Spleen (tissue), 7 donors: ENCODE measurements around the gene MYEOV.

Experiments used
- CTCF ChIP-seq, 11 experiments: fragments of 200-600 bp in 7 of 11; fragments of 450-650 bp in 4 of 11; sonication (generic) in 4 of 11; IDR thresholded peaks in 8 of 11; conservative IDR thresholded peaks in 3 of 11; 1 replicate in 7 of 11; 2 replicates in 4 of 11; pipeline versions ENCODE4 v1.4.0 to v1.8.0; 2016 to 2021; ENCODE audit warnings: antibody characterized with exemption in 11 of 11, inconsistent platforms in 4 of 11, mild to moderate bottlenecking in 1 of 11
- POLR2A ChIP-seq, 3 donors: fragments of 450-650 bp; IDR thresholded peaks; one replicate each; pipeline ENCODE4 v1.5.1; 2017; ENCODE audit warnings: antibody characterized with exemption in 3 of 3, mild to moderate bottlenecking in 1 of 3
- donor health status: DM: no; HTN: no; CAD: no; lungs with moderate emphysema.
- donor health status: DM: no; HTN: no; CAD: no.
- donor health status: DM: no; HTN: no; CAD: no.

GRCh38 chr11:69325446-69325845 lies 31.5 kb downstream of the MYEOV start:
- TF ChIP-seq CTCF (IDR thresholded peaks at IDR 0.05 in 8 of 11, conservative IDR thresholded peaks at IDR 0.05 in 3 of 11) (no peak), POLR2A (IDR thresholded peaks at IDR 0.05) (no peak)
